ENCODE results near the gene PIM3. TPM values are rescaled to one million over a fixed set of nuclear protein-coding genes. Genes with fewer than 3 reads are reported as not detected.

PIM3 gene
- total and polyA plus RNA-seq, 2 donors = 17.1 to 74.5 TPM

GRCh38 chr22:49934160-49934890 is 26.2 kb upstream of the PIM3 start:
- Histone ChIP-seq H3K36me3 (ENCODE audit: insufficient read depth) (no peaks in the 10 kb centered on the region), H3K4me3 (ENCODE audit: low read depth, low read length) (peak overlapping the region; percentile 37), H3K4me1 (ENCODE audit: insufficient read depth) (peaks cover 1% of the 10 kb centered on the region), H3K27ac (ENCODE audit: low read depth) (peak overlapping the region; percentile 82)
- WGBS = 73% methylated on average over 24 of the region's 24 CpGs
- DNase-seq (ENCODE audit: extremely low spot score) = no peak

DNA sequence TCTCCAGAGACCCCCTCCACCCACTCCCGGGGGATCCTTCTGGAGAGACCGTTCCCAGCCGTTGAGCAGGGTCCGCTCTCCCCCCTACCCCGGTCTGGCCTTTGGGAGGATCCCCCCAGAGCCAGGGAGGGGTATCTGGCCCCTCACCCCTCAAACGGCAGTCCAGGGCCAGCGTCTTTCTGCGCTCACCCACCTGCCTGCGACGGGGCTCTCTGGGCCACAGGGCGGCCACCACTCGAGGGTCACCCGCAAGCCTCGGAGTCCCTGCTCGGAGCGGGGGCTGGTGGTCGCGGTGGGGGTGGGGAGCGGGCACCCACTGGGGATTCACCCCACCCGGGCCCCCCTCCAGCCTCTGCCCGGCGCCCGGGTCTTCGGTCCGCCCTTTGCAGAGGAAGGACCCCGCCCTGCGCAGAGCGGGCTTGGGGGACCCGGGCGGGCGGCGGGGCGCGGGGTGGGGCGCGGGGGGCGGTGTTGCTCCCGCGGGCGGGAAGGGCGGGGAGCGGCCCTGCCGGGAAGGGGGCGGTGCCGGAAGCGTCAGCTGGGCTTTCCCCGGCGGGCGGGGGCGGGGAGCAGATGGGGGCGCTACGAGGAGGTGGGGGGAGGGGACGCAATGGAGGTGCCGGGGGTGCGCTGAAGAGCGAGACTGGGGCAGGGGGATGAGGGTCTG is 25.5 kb upstream of the PIM3 start:
- Histone ChIP-seq H3K4me1 (ENCODE audit: insufficient read depth) (peaks cover 1% of the 10 kb centered on the region), H3K27ac (ENCODE audit: low read depth) (peak overlapping the region; percentile 82)
- WGBS = 13% methylated on average over 54 of the region's 56 CpGs

DNA sequence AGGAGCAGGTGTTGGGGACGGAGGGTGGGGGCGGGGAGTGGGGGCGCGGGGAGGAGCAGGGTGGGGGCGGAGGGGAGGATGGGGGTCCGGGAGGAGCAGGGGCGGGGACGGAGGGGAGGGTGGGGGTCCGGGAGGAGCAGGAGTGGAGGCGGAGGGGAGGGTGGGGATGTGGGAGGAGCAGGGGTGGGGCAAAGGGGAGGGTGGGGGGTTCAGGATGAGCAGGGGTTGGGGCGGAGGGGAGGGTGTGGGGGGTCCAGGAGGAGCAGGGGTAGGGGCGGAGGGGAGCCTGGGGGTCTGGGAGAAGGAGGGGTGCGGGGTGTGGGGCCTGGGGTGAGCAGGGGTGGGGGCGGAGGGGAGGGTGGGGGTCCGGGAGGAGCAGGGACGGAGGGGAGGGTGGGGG is 25.0 kb upstream of the PIM3 start:
- Histone ChIP-seq H3K27ac (ENCODE audit: low read depth) (no peak overlapping the region), H3K4me1 (ENCODE audit: insufficient read depth) (peaks cover 1% of the 10 kb centered on the region), H3K36me3 (ENCODE audit: insufficient read depth) (no peaks in the 10 kb centered on the region), H3K4me3 (ENCODE audit: low read depth, low read length) (peak overlapping the region; percentile 37)
- WGBS = 4% methylated on average over 15 of the region's 16 CpGs
- DNase-seq (ENCODE audit: extremely low spot score) = no peak

More for the DNA sequence above, 25.5 kb upstream of the PIM3 start:
- Histone ChIP-seq H3K36me3 (ENCODE audit: insufficient read depth) (no peaks in the 10 kb centered on the region), H3K4me3 (ENCODE audit: low read depth, low read length) (peak overlapping the region; percentile 37)
- DNase-seq (ENCODE audit: extremely low spot score) = no peak

DNA sequence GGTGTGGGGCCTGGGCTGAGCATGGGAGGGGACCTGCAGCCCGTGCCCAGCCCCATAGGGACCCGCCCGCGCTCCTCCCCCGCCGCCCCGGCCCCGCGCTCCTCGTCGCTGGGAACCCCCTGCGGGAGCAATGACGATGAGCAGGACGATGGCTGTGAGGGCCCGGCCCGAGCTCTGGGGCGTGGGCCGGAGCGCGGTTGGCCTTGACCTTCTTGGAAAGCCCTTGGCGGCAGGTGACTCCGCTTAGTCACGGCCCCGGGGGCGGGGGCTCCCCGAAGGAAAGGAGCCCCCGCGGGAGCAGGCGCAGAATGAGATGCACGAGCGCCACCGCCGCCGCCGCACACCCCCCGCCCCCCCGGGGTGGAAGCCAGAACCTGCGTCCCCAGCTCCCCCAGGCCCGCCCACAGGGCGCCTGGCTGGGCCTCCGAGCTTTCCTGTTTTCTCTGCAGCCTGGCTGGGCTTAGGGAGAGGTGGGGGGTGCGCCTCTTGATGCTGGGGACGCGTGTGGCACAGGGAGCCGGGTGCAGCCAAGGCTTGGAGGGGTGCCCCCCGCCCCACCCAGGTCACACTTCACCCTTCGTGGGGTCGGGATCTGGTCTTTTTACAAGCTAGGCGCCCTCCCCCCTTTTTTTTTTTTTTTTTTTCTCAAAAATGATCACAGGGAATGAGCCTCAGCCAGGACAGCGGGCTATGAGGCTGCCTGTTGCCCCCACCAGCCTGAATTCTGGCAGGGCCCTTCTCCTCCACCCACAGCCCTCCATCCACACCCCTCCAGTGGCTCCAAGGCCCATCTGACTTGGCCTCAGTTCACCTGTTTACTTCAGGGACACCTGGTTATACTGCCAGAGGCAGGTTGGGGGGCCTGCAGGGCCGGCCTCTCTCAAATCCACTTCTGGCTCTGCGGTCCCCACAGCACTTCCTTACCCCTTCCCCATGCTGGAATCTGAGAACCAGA is 24.3 kb upstream of the PIM3 start:
- H3K27ac ChIP-seq (ENCODE audit: low read depth) = peak overlapping the region; percentile 27
- no peak for DNase-seq (ENCODE audit: extremely low spot score)
- H3K4me1 ChIP-seq (ENCODE audit: insufficient read depth) = peaks cover 1% of the 10 kb centered on the region
- H3K4me3 ChIP-seq (ENCODE audit: low read depth, low read length) = peak overlapping the region; percentile 37
- H3K36me3 ChIP-seq (ENCODE audit: insufficient read depth) = no peaks in the 10 kb centered on the region
- 5% methylated on average over 52 of the region's 52 CpGs for WGBS

DNA sequence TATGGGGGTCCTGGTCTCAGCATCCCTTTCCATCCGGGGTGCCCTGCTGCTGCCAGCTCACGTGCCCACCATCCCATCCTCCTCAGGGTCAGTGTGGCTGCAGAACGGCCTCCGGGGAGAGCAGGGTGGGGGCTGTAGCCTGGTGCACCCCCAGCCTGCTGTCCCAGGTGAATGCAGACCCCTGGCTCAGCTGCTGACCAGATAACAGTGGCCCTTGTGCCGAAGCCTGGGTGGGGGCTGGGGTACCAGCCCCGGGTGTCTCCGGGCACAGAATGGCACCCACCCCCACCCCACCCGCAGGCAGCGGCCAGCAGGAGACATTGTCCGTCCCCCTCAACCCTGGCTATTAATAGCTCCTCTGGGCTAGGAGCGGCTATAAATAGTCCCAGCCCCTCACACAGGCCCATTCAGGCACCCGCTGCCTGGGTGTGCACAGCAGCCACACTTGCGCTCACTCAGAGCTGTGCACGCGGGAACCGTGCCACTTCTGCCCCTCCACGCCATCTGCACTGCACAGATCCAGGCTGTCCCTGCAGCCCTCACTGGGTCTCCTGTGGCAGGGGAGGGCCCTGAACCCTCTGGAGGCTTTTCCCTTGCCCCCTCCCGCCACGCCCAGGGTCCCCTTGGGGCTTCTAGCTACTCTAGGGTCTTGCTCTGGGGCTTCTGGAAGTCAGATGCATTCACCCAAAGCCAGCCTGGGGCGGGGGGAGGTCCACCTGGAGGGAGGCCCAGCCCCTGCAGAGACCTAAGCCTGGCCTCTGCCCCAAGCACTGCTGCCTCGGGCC is 23.4 kb upstream of the PIM3 start:
- H3K4me1 ChIP-seq (ENCODE audit: insufficient read depth) = peaks cover 1% of the 10 kb centered on the region
- no peak overlapping the region for H3K4me3 ChIP-seq (ENCODE audit: low read depth, low read length)

DNA sequence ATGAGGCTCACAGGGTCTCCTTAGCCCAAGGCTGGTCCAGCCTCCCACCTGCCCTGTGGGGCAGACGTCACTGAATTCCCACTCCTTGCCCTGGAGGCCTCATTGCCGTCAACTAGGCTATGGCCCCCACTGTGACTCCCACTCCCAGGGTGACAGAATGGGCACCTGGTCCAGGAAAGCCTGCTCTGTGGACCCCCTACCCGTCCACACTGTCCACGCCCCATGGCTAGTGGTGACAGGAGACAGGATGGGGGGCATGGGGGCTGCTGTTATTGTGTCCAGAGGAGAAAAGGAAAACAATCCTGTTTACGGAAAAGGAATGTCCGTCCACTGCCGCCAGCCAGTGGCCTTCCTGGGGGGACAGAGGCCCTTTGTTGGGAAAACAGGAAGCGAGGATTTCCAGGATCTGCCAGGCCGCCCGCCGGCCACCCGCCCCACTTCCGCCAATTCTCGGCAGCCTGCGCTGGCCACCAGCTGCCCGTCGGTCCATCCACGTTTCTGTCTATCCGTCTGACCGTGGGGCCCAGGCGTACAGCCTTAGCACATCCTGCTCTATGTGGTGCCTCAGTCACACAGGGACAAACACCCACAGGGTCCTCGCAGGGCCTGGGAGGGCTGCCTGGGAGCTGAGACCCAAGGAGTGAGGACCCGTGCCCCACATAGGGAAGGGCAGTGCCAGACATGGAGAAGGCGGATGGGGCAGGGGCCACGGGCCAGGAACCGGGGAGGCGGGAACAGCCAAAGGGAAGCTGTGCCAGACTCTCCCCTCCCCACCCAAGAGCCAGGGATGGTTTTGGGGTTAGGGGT is 22.6 kb upstream of the PIM3 start:
- H3K4me3 ChIP-seq (ENCODE audit: low read depth, low read length) = no peak overlapping the region
- 78% methylated on average over 27 of the region's 27 CpGs for WGBS
- no peak for DNase-seq (ENCODE audit: extremely low spot score)

More for the DNA sequence above, 23.4 kb upstream of the PIM3 start:
- no peaks in the 10 kb centered on the region for H3K36me3 ChIP-seq (ENCODE audit: insufficient read depth)
- DNase-seq (ENCODE audit: extremely low spot score) = no peak
- 51% methylated on average over 21 of the region's 21 CpGs for WGBS
- peak overlapping the region; percentile 27 for H3K27ac ChIP-seq (ENCODE audit: low read depth)

DNA sequence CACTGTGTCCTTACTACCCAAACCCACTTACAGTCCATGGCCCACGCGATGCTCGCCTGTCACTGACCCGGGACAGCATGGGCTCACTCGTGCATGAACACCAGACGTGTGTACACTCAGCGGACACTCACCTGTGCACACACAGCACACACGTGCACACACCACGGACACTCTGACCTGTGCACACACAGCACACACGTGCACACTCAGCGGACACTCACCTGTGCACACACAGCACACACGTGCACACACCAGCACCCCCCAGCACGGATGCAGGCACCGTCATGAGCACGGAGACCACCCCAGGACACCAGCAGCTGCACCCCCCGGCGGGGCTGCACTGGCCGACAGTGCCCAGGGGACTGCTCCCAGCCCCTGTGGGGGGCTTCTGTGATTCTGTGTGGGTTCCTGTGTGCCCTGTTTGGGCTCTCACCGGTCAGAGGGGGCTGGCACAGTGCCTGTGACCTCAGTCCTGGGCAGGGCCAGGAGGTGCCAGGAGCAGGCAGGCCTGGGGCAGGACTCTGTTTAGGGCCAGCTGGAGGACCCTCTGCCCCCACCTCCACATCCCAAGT is 21.9 kb upstream of the PIM3 start:
- no peak overlapping the region for H3K27ac ChIP-seq (ENCODE audit: low read depth)
- WGBS = 87% methylated on average over 19 of the region's 19 CpGs
- no peak for DNase-seq (ENCODE audit: extremely low spot score)

More for the DNA sequence above, 22.6 kb upstream of the PIM3 start:
- no peak overlapping the region for H3K27ac ChIP-seq (ENCODE audit: low read depth)
- peaks cover 1% of the 10 kb centered on the region for H3K4me1 ChIP-seq (ENCODE audit: insufficient read depth)
- no peaks in the 10 kb centered on the region for H3K36me3 ChIP-seq (ENCODE audit: insufficient read depth)

GRCh38 chr22:49941507-49942316 is 18.9 kb upstream of the PIM3 start:
- no peaks in the 10 kb centered on the region for H3K4me1 ChIP-seq (ENCODE audit: insufficient read depth)
- no peaks in the 10 kb centered on the region for H3K36me3 ChIP-seq (ENCODE audit: insufficient read depth)
- 97% methylated on average over 17 of the region's 17 CpGs for WGBS
- H3K27ac ChIP-seq (ENCODE audit: low read depth) = no peak overlapping the region
- H3K4me3 ChIP-seq (ENCODE audit: low read depth, low read length) = no peak overlapping the region
- no peak for DNase-seq (ENCODE audit: extremely low spot score)

More for the DNA sequence above, 21.9 kb upstream of the PIM3 start:
- H3K36me3 ChIP-seq (ENCODE audit: insufficient read depth) = no peaks in the 10 kb centered on the region
- H3K4me1 ChIP-seq (ENCODE audit: insufficient read depth) = peaks cover 1% of the 10 kb centered on the region
- H3K4me3 ChIP-seq (ENCODE audit: low read depth, low read length) = no peak overlapping the region

- no peak overlapping the region for H3K4me3 ChIP-seq (ENCODE audit: low read depth, low read length)
- H3K4me1 ChIP-seq (ENCODE audit: insufficient read depth) = no peaks in the 10 kb centered on the region
- no peak overlapping the region for H3K27ac ChIP-seq (ENCODE audit: low read depth)
- 83% methylated on average over 21 of the region's 21 CpGs for WGBS
- DNase-seq (ENCODE audit: extremely low spot score) = no peak
- no peaks in the 10 kb centered on the region for H3K36me3 ChIP-seq (ENCODE audit: insufficient read depth)
Observed at GRCh38 chr22:49942565-49943404, 17.8 kb upstream of the PIM3 start.

- H3K4me3 ChIP-seq (ENCODE audit: low read depth, low read length) = no peak overlapping the region
- no peaks in the 10 kb centered on the region for H3K4me1 ChIP-seq (ENCODE audit: insufficient read depth)
- no peaks in the 10 kb centered on the region for H3K36me3 ChIP-seq (ENCODE audit: insufficient read depth)
- DNase-seq (ENCODE audit: extremely low spot score) = no peak
- H3K27ac ChIP-seq (ENCODE audit: low read depth) = no peak overlapping the region
- 82% methylated on average over 11 of the region's 11 CpGs for WGBS
Observed at GRCh38 chr22:49943405-49943765, 17.2 kb upstream of the PIM3 start.

All from urinary bladder (tissue), 4 donors.